Measurements from ENCODE around the gene FUT2. TPM values are rescaled to one million over a fixed set of nuclear protein-coding genes. Genes with fewer than 3 reads are reported as not detected.

FUT2 gene
- total RNA-seq, 1 donor from 2014 or later = 9.0 TPM

GRCh38 chr19:48728911-48729664 is 33.3 kb downstream of the FUT2 start:
- Mint-ChIP-seq H3K36me3 (peaks cover 15% of the 10 kb centered on the region), H3K27me3 (no peaks in the 10 kb centered on the region), H3K4me3 (no peak overlapping the region), H3K9me3 (peaks cover 3% of the 10 kb centered on the region), H3K4me1 (ENCODE audit: unreplicated experiment) (peaks cover 8% of the 10 kb centered on the region), H3K27ac (no peak overlapping the region)
- DNase-seq (ENCODE audit: extremely low spot score, unreplicated experiment) = no peak
- TF ChIP-seq CTCF (conservative IDR thresholded peaks at IDR 0.05) = no peak

- no peak for DNase-seq (ENCODE audit: extremely low spot score, unreplicated experiment)
- Mint-ChIP-seq H3K4me3 (no peak overlapping the region), H3K27me3 (peaks cover 4% of the 10 kb centered on the region), H3K27ac (no peak overlapping the region), H3K4me1 (ENCODE audit: unreplicated experiment) (peaks cover 5% of the 10 kb centered on the region), H3K9me3 (peaks cover 5% of the 10 kb centered on the region), H3K36me3 (peaks cover 11% of the 10 kb centered on the region)
- no peak for TF ChIP-seq CTCF (conservative IDR thresholded peaks at IDR 0.05)
These were observed 35.7 kb downstream of the FUT2 start for GRCh38 chr19:48731452-48731851.

- Mint-ChIP-seq H3K36me3 (peaks cover 11% of the 10 kb centered on the region), H3K4me3 (peak overlapping the region; percentile 87), H3K27ac (peak overlapping the region; percentile 72), H3K27me3 (peaks cover 4% of the 10 kb centered on the region), H3K9me3 (peaks cover 5% of the 10 kb centered on the region), H3K4me1 (ENCODE audit: unreplicated experiment) (peaks cover 15% of the 10 kb centered on the region)
- no peak for TF ChIP-seq CTCF (conservative IDR thresholded peaks at IDR 0.05)
- DNase-seq (ENCODE audit: extremely low spot score, unreplicated experiment) = no peak
These were observed 38.9 kb downstream of the FUT2 start for GRCh38 chr19:48734625-48735024.

GRCh38 chr19:48735031-48735615 is 39.4 kb downstream of the FUT2 start:
- TF ChIP-seq CTCF (conservative IDR thresholded peaks at IDR 0.05) = no peak
- no peak for DNase-seq (ENCODE audit: extremely low spot score, unreplicated experiment)
- H3K4me1 Mint-ChIP-seq (ENCODE audit: unreplicated experiment) = peaks cover 15% of the 10 kb centered on the region
- H3K36me3 Mint-ChIP-seq = peaks cover 11% of the 10 kb centered on the region
- H3K27ac Mint-ChIP-seq = peak overlapping the region; percentile 72
- peaks cover 5% of the 10 kb centered on the region for H3K9me3 Mint-ChIP-seq
- peaks cover 7% of the 10 kb centered on the region for H3K27me3 Mint-ChIP-seq
- H3K4me3 Mint-ChIP-seq = peak overlapping the region; percentile 87

GRCh38 chr19:48737360-48737998 is 41.7 kb downstream of the FUT2 start:
- no peak for DNase-seq (ENCODE audit: extremely low spot score, unreplicated experiment)
- peak overlapping the region; percentile 43 for H3K4me3 Mint-ChIP-seq
- H3K4me1 Mint-ChIP-seq (ENCODE audit: unreplicated experiment) = peaks cover 15% of the 10 kb centered on the region
- H3K27me3 Mint-ChIP-seq = peaks cover 7% of the 10 kb centered on the region
- H3K36me3 Mint-ChIP-seq = peaks cover 5% of the 10 kb centered on the region
- H3K9me3 Mint-ChIP-seq = peaks cover 5% of the 10 kb centered on the region
- H3K27ac Mint-ChIP-seq = no peak overlapping the region
- no peak for TF ChIP-seq CTCF (conservative IDR thresholded peaks at IDR 0.05)
